ENCODE data around the gene TRMU.

TRMU gene

DNA sequence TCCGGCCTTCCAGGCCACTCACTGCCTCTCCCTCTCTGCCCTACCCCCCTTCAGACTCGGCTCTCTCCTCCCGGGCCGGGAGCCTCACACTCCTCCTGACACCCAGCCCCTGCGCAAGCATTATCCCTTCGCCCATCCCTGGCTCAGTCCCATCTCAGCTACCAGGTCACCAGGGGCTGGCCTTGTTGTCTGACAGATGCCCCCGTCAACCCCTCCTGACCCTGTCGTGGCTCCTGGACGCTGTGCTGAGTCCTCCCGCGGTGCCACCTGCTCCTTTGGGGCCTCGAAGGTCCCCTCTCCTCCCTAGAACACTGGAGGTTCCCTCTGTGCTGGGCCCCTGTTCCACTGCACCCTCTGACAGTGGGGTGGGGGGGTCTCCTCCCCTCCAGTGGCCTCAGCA lies 32.9 kb downstream of the TRMU start:
- DNase-seq = no peak

DNA sequence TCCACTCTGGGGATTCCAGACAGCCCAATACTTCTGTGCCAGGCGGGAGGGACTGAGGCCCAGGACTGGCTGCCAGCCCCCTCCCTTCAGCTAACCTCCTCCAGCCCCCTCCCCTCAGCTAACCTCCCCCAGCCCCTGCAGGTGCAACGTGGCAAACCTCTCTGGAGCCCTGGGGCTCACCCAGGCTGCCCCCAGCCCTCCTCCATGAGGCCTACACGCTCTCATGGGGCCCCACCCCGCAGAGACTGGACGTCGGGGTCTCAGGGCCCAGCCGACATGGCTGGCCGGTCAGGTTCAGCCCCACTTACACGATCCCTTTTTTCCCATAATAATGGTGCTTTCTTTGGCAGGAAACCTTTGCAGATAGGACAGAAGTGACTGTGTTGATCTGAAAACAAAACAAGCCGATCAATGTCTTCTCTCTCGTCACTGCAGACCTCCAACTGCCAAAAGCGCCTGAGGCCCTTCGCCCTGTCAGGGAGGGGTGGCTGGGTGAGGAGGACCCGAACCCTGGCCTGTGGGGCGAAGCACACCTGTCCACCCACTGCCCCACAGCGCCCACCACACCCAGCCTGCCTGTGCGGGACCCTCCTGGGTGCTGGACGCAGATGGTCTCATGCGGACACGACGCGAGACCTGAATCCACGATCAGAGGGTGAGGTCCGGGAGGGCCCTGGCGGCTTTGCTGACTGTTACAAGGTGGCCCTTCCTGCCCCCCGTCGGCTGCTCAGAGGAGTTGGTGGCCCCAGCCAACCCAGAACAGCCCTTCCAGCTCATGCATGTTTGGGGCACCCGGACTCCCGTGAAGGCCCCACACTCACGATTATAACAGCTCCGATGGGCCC lies 33.6 kb downstream of the TRMU start:
- DNase-seq = no peak

DNA sequence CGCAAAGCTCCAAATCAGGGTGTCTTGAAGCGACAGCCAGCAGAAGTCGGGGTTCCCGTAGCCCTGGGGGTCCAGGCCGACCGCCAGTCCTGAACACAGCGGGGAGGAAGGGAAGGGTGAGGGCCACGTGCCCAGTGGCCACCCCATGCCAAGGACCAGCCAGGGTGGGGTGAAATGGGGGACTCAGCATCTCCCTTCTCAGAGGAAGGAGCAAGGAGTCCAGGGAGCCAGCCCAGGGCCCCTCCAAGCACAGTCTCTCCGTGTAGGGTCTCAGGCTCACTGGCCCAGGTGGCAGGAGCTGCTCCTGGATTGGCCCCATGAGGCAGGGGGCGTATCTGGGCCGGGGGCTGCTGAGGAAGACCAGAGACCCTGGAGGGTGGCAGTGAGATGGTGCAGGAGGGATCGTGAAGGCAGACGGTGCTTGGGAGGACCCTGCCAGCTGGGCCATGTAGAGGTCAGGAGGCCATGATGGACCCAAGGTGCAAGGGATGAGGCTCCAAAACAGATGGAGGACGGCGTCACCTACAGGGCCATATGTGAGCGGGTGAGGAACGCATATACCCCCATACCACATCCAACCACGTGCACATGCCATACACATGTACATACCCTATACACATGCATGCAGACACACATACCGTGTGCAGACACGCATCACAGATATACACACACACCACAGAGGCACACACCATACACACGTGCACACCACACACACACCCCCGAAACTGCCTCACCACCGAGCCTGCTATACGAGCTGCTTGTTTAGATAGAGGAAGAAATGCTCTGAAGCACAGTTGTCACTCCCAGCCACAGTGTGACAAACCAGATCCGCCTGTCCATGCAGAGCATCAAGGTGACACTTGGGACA lies 34.4 kb downstream of the TRMU start:
- no peak for DNase-seq

DNA sequence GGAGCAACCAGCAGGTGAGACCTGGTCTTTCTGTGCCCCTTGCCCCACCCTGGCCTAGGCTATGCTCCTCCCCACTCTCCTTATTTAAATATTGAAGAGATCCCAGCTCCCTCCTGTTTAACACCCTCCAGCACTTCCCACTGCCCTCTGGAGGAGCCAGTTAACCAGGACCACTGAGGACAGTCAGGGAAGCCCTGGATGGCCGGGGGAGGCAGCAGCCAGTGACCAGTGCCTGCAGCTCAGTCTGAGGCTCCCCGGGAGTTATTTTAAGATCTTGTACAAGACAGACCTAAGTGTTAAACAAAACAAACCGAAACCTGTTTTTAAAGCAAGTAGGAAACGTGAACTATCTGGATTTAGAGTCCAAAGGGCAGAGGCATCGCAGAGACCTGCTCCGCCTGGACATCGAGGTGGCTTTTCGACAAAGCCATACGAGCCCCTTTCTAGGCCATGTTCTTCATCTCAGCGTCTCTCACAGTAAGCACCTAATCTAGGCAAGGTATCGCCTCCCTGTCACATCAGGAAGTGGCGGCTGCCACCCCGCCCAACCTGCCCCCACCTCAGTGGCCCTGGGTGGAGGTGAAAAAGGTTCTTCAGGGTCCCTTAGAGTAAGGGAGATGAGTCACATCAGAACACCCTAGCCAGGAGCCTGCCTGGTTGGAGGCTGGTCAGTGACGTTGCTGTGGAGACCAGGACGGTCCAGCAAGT lies 35.2 kb downstream of the TRMU start:
- DNase-seq = no peak

DNA sequence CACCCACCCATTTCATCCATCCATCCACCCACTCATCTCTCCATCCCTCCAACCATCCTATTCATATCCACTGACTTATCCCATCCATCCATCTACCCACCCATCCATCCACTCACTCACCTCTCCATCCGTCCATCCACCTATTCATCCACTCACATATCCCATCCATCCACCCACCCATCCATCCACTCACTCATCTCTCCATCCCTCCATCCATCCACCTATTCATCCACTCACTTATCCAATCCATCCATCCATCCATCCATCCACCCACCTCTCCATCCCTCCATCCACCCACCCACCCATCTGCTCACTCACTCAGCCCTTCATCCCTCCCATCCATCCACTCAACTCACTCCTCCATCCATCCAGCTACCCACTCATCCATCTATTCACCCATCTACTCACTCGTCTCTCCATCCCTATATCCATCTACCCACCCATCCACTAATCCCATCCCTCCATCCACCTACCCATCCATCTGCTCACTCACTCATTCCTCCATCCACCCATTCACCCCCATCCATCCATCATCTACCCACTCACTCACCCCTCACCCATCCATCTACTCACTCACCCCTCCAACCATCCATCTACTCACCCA lies 36.2 kb downstream of the TRMU start:
- no peak for DNase-seq

DNA sequence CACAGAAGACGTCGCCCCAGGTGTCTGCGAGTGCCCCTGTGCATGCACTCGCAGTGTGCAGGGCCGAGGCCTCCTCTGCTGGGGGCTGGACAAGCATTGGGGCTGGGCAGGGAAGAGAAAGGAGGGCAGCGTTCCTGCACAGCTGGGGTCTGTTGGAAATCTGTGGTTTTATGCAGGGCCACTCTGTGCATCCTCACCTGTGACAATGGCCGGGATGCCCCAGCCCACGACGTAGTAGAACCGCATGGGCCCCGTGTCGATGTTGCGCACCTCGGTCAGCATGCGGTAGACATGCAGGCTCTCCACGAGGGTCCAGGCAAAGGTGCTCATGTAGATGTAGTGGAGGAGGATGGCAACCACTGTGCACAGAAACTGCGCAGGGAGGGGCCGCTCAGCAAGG lies 37.2 kb downstream of the TRMU start:
- no peak for DNase-seq

DNA sequence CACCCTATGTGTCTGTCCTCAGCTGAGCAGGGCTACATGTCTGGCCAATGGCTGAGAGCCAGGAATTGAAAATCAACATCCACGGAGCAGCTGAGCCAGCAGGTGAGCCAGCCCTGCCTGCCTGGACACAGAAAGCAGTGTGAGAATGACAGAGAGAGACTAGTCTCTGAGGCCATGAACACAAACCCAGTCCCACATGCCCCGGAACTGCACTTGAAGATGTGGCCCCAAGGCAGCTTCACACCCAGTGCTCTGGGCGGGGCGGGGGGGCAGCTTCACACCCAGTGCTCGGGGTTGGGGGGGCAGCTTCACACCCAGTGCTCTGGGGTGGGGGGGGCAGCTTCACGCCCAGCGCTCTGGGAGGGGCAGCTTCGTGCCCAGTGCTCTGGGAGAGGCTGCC lies 37.6 kb downstream of the TRMU start:
- DNase-seq = no peak

DNA sequence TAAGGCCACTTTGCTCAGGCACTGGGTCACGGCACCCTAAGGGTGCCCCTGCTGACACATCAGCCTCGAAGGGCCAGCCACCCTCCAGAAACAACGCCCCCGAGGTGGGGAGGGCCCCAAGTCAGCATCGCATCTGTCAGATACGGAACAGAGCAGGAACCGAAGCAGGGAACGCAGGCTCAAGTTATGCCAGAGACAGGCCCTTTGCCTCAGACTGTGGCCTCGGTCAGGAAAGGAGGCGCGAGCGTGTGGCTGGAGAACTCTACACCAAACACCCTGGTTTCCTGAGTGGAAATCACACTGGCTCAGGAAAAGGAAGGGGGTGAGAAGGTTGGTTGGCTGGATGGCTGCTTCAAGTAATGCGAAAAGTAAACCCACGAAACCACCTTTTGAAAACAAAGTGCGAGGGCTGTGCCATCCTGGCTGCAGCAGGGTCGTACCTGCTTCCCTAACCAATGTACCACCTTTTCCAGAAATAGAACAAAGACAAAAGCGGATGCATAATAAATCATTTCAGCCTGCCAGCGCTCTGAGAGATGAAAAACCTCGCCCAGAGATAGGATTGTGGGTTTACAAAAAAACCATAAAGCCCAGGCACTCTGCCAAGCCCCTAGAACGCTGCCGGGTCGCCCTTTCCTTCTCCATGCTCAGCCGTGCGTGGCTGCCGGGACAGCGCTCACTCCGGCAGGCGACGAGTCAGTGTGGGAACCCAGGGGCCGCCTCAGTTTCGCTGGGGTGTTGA lies 38.6 kb downstream of the TRMU start:
- no peak for DNase-seq

DNA sequence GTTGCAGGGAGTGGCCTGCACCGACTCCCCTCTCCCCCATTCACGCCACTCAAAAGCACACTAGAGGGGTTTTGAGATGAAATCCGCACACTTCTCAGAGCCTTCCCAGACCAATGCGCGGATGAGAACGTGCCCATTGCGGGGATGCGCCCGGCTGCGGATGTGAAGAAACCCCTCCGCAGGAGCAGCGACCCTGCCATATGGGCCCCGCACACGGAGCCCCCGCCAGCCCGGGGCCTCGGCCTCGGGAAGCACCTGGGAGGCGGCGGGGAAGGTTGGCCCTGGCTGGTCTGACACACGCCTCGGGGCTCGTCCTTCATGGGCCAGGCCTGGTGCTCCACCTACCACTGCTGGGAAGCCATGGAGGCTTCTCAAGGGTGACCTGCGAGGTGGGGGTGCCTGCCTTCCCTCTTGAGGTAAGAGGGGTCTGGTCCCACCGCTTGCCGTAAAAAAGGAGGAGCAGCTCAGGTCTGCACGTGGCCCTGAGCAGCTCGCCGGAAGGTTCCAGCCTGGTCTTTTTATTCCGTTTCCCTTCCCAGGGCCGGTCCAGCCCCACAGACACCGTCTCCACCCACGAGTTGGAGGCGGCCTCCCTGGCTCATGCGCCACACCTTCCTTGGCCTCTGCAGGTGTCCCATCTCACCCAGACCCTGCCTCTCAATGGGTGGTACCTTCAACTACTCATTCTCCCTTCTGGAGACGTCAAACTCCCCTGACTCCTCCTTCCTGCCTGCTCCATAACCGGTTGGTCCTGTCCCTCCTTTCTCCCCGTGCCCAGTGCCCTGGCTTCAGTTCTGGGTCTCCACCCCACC lies 39.4 kb downstream of the TRMU start:
- DNase-seq = no peak

DNA sequence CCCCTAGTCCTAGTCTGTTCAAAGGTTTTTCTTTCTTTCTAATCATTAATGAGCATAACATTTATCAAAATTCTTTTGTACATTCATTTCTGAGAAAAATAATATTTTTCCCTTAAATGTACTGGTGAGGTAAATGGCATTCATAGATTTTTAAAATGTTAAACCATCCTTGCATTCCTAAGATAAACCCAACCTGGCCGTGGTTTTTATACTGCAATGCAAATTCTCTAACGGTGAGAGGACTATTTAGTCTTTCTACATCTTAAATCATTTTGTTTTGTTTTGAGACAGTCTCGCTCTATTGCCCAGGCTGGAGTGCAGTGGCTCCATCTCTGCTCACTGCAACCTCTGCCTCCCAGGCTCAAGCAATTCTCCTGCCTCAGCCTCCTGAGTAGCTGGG lies 40.6 kb downstream of the TRMU start:
- no peak for DNase-seq

DNA sequence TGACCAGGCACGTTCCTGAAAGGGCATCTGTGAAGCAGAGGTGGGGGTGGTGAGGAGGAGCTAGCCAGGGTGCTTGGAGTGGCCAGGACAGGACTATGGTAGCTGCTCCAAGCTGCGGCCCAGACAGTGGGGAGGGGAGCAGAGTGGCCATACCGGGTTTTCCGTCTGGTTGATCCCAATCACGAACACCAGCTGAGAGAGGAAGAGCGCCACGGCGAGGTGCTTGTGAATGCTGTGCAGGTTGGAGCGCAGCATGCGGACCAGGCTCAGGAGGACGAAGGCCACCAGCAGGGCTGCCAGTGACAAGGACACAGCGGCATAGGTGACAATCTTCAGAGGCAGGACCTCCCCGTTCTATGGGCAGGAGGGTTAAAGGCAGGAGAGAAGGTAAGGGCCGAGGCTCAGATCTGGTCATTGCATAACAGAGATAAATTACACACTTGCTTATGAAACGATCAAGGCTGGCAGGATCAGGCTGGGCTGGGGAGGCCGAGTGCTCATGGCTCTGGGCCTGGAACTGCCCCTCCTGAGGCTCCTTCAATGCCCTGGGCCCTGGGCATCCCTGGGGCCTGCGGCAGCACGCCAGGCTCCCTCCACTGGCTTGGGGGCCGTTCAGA lies 41.5 kb downstream of the TRMU start:
- no peak for DNase-seq

DNA sequence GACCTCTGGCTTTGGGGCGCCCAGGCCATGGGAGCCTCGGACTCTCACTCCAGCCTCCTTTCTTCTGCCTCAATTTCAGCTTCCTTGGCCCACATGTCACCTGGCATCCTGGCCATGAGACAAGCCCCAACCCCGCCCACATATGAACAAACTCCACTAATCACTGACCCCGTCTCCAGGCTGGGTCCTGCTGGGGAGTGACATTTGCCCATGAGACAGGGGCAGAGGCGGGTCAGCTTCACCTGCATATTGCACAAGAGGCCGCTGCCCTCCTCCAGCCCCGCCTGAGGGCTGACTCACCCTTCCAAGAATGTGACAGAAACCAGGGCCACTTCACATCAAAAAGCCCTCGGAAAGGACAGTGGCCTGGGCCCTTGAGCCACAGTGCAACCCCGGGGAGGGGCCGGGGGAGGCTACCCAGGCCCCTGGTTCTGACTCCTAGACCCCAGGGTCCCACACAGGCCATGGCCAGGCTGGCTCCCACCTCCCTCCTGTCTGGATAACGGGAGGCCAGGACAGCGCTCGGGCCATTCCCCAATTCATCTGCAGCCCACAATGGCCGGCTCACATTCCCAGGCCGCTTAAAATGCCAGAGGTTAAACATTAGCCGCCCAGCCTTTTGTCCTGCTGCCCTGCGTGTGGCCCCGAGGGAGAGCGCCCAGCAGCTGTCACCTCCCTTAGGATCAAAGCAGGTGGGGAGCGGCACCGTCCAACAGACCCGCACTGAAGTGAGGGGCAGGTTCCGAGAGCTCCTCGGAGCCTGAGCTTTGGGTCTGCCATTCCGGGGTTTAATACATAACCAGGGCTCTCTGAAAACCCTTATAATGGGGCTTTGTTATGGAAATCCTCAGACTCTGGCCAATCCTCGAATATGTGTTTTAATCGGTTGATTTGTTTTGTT lies 42.3 kb downstream of the TRMU start:
- no peak for DNase-seq

DNA sequence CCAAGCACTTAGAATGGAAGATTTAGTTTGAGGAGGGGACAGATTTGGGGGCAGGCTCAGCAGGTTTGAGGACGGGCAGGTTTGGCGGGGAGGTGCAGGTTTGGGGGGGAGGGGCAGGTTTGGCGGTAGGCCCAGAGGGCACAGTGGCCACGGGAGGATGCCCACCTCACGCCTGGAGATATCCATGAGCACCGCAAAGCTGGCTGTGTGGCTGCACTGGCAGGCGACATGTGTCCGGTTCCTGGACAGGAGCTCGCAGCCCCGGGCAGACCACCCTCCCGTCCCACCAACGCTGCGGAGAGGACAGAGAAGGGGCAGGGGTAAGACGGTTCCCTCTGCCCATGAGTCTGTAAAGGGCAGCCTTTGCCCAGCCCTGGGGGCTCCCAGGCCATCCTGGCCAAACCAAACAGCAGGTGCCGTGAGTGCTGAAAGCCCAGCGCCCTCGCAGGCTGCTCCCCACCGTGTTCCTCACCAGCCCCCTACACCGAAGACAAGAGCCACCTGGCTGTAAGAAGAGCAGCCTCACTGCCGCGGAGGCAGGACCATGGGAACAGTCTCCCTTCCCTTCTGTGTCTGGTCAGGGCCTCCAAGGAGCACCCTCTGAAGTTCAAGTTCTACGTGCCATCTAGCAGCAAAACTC lies 43.0 kb downstream of the TRMU start:
- DNase-seq = no peak

DNA sequence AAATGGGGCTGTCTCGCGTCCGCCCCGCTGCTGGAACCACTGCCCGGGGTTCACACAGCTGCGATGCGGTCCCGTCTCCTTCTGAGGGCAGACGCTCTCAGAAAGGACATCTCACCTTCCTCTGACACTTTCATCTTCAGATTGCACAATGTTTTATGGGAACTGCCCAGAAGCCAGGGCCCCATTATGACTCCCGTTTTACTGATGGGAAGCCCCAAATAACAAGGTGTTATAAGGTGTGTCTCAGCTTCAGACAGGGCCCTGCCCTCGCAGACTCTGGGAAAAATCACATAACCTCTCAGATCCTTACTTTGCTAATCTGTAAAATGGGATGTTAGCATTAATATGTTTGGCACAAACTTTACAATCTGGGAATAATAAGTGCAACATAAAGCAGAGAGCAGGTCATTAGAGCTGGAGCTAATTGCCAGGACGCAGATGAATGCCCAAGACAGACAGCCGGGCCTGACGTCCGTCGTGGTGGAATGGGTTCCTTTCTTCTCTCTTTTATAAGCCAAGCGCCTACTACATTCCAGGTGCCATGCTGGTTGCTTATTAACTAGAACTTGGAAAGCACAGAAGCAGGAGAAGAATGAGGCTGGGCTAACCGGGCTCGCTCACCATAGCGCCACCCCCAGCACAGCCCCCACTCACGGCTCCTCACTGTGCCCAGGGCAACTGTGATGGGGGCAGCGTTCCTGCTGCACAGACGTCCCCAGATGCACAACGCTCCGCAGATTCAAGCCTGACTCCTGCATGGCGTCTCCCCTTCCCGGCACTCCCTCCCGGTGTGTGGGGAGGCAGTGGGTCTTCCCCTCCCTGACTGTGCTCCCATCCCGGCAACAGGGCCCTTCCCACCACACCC lies 43.8 kb downstream of the TRMU start:
- DNase-seq = no peak

DNA sequence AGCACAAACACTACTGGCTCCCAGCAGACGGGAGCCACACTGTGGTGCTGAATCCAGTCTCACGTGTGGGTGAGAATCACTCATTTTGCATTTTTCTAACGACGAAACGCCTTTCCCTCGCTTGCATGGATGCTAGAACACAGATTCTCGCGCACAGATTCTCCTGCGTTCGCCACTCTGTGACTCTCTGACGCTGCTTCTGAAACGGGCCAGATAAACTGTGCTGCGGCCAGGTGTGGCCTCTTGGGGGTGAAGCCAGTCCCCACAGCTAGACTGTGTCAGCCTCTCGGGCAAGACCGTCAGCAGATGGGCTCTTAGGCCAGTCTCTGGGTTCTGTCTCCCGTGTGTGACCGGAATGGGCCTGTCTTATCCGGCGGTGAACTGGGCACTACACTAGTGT lies 44.6 kb downstream of the TRMU start:
- no peak for DNase-seq

DNA sequence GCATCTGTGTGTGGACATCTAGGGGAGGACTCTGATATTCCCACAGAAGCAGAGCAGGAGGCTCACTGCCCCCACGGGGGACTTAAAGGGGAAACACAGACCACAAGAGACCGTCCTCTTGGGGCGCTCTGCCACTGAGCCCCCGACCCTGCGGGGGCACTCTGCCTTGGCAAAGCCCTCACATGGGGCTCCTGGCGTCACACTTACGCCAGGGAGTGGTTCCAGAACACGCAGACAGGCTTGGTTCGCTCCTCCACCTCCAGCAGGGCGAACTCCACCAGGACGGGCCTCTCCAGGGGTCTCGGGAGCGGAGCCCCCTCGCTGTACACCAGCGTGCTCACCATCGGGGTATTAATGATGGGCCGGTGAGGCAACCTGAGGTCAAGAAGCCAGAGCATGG lies 45.1 kb downstream of the TRMU start:
- DNase-seq = no peak

DNA sequence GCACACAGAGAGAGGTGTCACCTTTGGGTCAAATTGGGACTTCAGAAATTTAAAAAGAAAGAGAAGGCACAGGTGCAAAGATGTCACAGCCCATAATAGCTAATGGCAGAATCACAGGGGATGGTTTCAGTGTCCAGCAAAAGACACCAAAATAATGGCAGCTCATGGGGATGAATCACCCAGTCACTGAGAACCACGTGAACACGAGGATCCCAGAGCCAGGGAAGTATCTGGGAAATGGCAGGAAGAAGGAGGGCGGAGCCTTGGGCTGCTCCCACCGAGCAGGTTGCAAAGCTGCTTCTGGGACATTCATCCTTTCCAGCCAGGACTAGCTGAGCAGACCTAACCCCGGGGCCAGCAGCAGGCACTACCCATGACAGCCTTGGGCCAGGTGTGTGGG lies 45.6 kb downstream of the TRMU start:
- DNase-seq = no peak

Measured in amygdala (tissue), 56 donors.